Activated T-helper 9 cell treated with anti-CD3 and anti-CD28 coated beads, Interleukin-2, amount 50 U/mL, for 16 hours (primary cell): ENCODE data around the gene STIL.
"Not testable (repeated sequence)": the region's sequence is repeated elsewhere in the genome, so short reads cannot be mapped to it uniquely, and the experiment has no call there.

ENCODE experiments used
- DNase-seq: peaks from one replicate; pipeline ENCODE4 v3.0.0-alpha.2; 2020; ENCODE audit warnings: low read depth

The STIL gene

GRCh38 chr1:47313915-47314664, at the start of gene STIL:
TSS of gene STIL (minus strand) at chr1:47314147. CDS start at chr1:47310319, 3,828 bp downstream.
- peak; percentile 95 for DNase-seq

- DNase-seq, result no peak
These were observed 48.9 kb upstream of the STIL start for GRCh38 chr1:47362828-47363227.

- DNase-seq, result no peak
These were observed 47.4 kb upstream of the STIL start for GRCh38 chr1:47361380-47361779.

- DNase-seq, result no peak
These were observed 37.4 kb upstream of the STIL start for GRCh38 chr1:47351305-47351704.

- DNase-seq, result no peak
These were observed 34.3 kb upstream of the STIL start for GRCh38 chr1:47348246-47348645.

GRCh38 chr1:47347735-47348134, 33.8 kb upstream of the STIL start:
- DNase-seq, result no peak

- not testable (repeated sequence) for DNase-seq
These were observed 33.0 kb upstream of the STIL start for GRCh38 chr1:47346979-47347378.

GRCh38 chr1:47340227-47340626, 26.3 kb upstream of the STIL start:
- DNase-seq, result no peak

- no peak for DNase-seq
These were observed 24.5 kb upstream of the STIL start for GRCh38 chr1:47338249-47339077.

- no peak for DNase-seq
These were observed 23.4 kb upstream of the STIL start for GRCh38 chr1:47337350-47337749.

GRCh38 chr1:47334765-47335435, 21.0 kb upstream of the STIL start:
- no peak for DNase-seq

GRCh38 chr1:47333922-47334764, 20.2 kb upstream of the STIL start:
- DNase-seq, result peak; percentile 61

- DNase-seq, result peak; percentile 68
These were observed 19.6 kb upstream of the STIL start, which contains the start of gene CMPK1 for GRCh38 chr1:47333578-47333921. TSS of gene CMPK1 (plus strand) at chr1:47333790. CDS start at chr1:47333946, 156 bp downstream.

GRCh38 chr1:47332779-47333577, 19.0 kb upstream of the STIL start:
- no peak for DNase-seq

- no peak for DNase-seq
These were observed 17.9 kb upstream of the STIL start for GRCh38 chr1:47331875-47332274.

GRCh38 chr1:47330212-47330611, 16.3 kb upstream of the STIL start:
- DNase-seq, result no peak

GRCh38 chr1:47328992-47329391, 15.0 kb upstream of the STIL start:
- DNase-seq, result no peak

GRCh38 chr1:47326271-47326670, 12.3 kb upstream of the STIL start:
- DNase-seq, result no peak

GRCh38 chr1:47325528-47325927, 11.6 kb upstream of the STIL start:
- no peak for DNase-seq

- no peak for DNase-seq
These were observed 10.7 kb upstream of the STIL start for GRCh38 chr1:47324682-47325081.

GRCh38 chr1:47323599-47324031, 9.7 kb upstream of the STIL start:
- DNase-seq, result no peak
